H9 (cell line): ENCODE results near the gene ACSM5. TPM values are rescaled to one million over a fixed set of nuclear protein-coding genes. Genes with fewer than 3 reads are reported as not detected.

Experiments
- DNase-seq: peaks from one replicate; pipeline ENCODE4 v3.0.0-alpha.2; 2017
- H2AFZ ChIP-seq: one replicate; pipeline ENCODE4 v1.6.1; 2013; ENCODE audit warnings: mild to moderate bottlenecking, low read length, control low read depth, moderate library complexity
- H2AK5ac ChIP-seq: 2 replicates; pipeline ENCODE4 v1.6.1; 2013; ENCODE audit warnings: low read length, control low read depth, mixed read lengths; ENCODE audit not compliant: insufficient read length
- H2BK120ac ChIP-seq: one replicate; pipeline ENCODE4 v1.6.1; 2013; ENCODE audit warnings: low read depth, mild to moderate bottlenecking, low read length, control low read depth, inconsistent platforms; ENCODE audit not compliant: poor library complexity, severe bottlenecking
- H2BK12ac ChIP-seq: 2 replicates; pipeline ENCODE4 v1.6.1; 2013; ENCODE audit warnings: low read length, control low read depth, mixed read lengths, low read depth; ENCODE audit not compliant: insufficient read length
- H2BK15ac ChIP-seq: 2 replicates; pipeline ENCODE4 v1.6.1; 2013; ENCODE audit warnings: low read depth, low read length, control low read depth
- H2BK20ac ChIP-seq: one replicate; pipeline ENCODE4 v1.6.1; 2013; ENCODE audit warnings: low read depth, mild to moderate bottlenecking, low read length, control low read depth, inconsistent platforms; ENCODE audit not compliant: poor library complexity, severe bottlenecking
- H2BK5ac ChIP-seq: 2 replicates; pipeline ENCODE4 v1.6.1; 2013; ENCODE audit warnings: low read length, control low read depth, mixed read lengths; ENCODE audit not compliant: insufficient read length
- H3K14ac ChIP-seq: 2 replicates; pipeline ENCODE4 v1.6.1; 2013; ENCODE audit warnings: low read length, control low read depth; ENCODE audit not compliant: insufficient read depth
- H3K18ac ChIP-seq: 2 replicates; pipeline ENCODE4 v1.6.1; 2013; ENCODE audit warnings: low read depth, mild to moderate bottlenecking, mixed read lengths, low read length, control low read depth; ENCODE audit not compliant: insufficient read length
- H3K23ac ChIP-seq: 2 replicates; pipeline ENCODE4 v1.6.1; 2013; ENCODE audit warnings: low read length, control low read depth, mixed read lengths, low read depth; ENCODE audit not compliant: insufficient read length
- H3K23me2 ChIP-seq: 2 replicates; pipeline ENCODE4 v1.6.1; 2013; ENCODE audit warnings: low read depth, mild to moderate bottlenecking, mixed read lengths, low read length, control low read depth; ENCODE audit not compliant: insufficient read length, poor library complexity, severe bottlenecking
- H3K27ac ChIP-seq: 2 replicates; pipeline ENCODE4 v1.5.1; 2013; ENCODE audit warnings: low read length, control low read depth, mixed read lengths, low read depth; ENCODE audit not compliant: insufficient read length
- H3K27me3 ChIP-seq: 2 replicates; pipeline ENCODE4 v1.6.1; 2013; ENCODE audit warnings: low read length, control low read depth, inconsistent platforms; ENCODE audit not compliant: insufficient read depth
- H3K4ac ChIP-seq: 2 replicates; pipeline ENCODE4 v1.6.1; 2013; ENCODE audit warnings: low read depth, mild to moderate bottlenecking, control low read depth, inconsistent platforms, low read length, moderate library complexity
- H3K4me1 ChIP-seq: 2 replicates; pipeline ENCODE4 v1.6.1; 2013; ENCODE audit warnings: low read length, control low read depth, inconsistent platforms; ENCODE audit not compliant: insufficient read depth
- H3K4me2 ChIP-seq: 2 replicates; pipeline ENCODE4 v1.6.1; 2013; ENCODE audit warnings: low read length, control low read depth, mixed read lengths; ENCODE audit not compliant: insufficient read length, insufficient read depth
- H3K56ac ChIP-seq: 2 replicates; pipeline ENCODE4 v1.6.1; 2013; ENCODE audit warnings: low read depth, mild to moderate bottlenecking, mixed read lengths, low read length, control low read depth; ENCODE audit not compliant: insufficient read length
- H3K79me1 ChIP-seq: 2 replicates; pipeline ENCODE4 v1.6.1; 2013; ENCODE audit warnings: low read depth, mild to moderate bottlenecking, moderate library complexity, low read length, control low read depth, inconsistent platforms; ENCODE audit not compliant: insufficient read depth, poor library complexity, severe bottlenecking
- H3K79me2 ChIP-seq: 2 replicates; pipeline ENCODE4 v1.6.1; 2013; ENCODE audit warnings: low read length, control low read depth, inconsistent platforms; ENCODE audit not compliant: insufficient read depth
- H3K9ac ChIP-seq: 2 replicates; pipeline ENCODE4 v1.6.1; 2013; ENCODE audit warnings: low read length, control low read depth, mixed read lengths; ENCODE audit not compliant: insufficient read length; ENCODE audit errors: extremely low read depth
- H3K9me3 ChIP-seq: one replicate; pipeline ENCODE4 v1.6.1; 2013; ENCODE audit warnings: low read depth, low read length, inconsistent platforms; ENCODE audit not compliant: control insufficient read depth
- H3T11ph ChIP-seq: one replicate; pipeline ENCODE4 v1.6.1; 2013; ENCODE audit warnings: mild to moderate bottlenecking, low read length, control low read depth, inconsistent platforms
- H4K20me1 ChIP-seq: one replicate; pipeline ENCODE4 v1.6.1; 2013; ENCODE audit not compliant: control insufficient read depth, insufficient read length, insufficient read depth
- H4K5ac ChIP-seq: 2 replicates; pipeline ENCODE4 v1.6.1; 2013; ENCODE audit warnings: low read depth, mild to moderate bottlenecking, mixed read lengths, low read length, control low read depth; ENCODE audit not compliant: insufficient read length
- H4K8ac ChIP-seq: replicated peaks from 2 replicates; pipeline ENCODE4 v1.6.1; 2013; ENCODE audit warnings: low read length, control low read depth, mixed read lengths, low read depth; ENCODE audit not compliant: insufficient read length
- H4K91ac ChIP-seq: 2 replicates; pipeline ENCODE4 v1.6.1; 2013; ENCODE audit warnings: low read depth, mild to moderate bottlenecking, moderate library complexity, mixed read lengths, low read length, control low read depth; ENCODE audit not compliant: insufficient read length
- H3K27ac Mint-ChIP-seq, 3 experiments: 2 replicates in 2 of 3; 3 replicates in 1 of 3; pipeline ENCODE4 v1.8.0; 2020 to 2021; ENCODE audit warnings: mixed read lengths in 3 of 3, mild to moderate bottlenecking in 1 of 3, moderate library complexity in 1 of 3
- H3K27me3 Mint-ChIP-seq: 2 replicates; pipeline ENCODE4 v1.8.0; 2021; ENCODE audit warnings: low read depth, mild to moderate bottlenecking, moderate library complexity, mixed read lengths
- H3K36me3 Mint-ChIP-seq, 3 experiments: 2 replicates in 2 of 3; 3 replicates in 1 of 3; pipeline ENCODE4 v1.8.0; 2020 to 2021; ENCODE audit warnings: low read depth in 3 of 3, mixed read lengths in 3 of 3; ENCODE audit not compliant: insufficient read depth in 1 of 3
- H3K4me1 Mint-ChIP-seq, 2 experiments: 2 replicates each; pipeline ENCODE4 v1.8.0; 2020; ENCODE audit warnings: mixed read lengths in 2 of 2
- H3K4me3 Mint-ChIP-seq, 2 experiments: 2 replicates in 1 of 2; 3 replicates in 1 of 2; pipeline ENCODE4 v1.8.0; 2020 to 2021; ENCODE audit warnings: mild to moderate bottlenecking in 2 of 2, mixed read lengths in 2 of 2, moderate library complexity in 1 of 2
- H3K9me3 Mint-ChIP-seq, 2 experiments: 2 replicates in 1 of 2; 3 replicates in 1 of 2; pipeline ENCODE4 v1.8.0; 2020; ENCODE audit warnings: mild to moderate bottlenecking in 2 of 2, mixed read lengths in 2 of 2, moderate library complexity in 1 of 2
- CTCF ChIP-seq: fragments of 200-600 bp; sonication (generic); conservative IDR thresholded peaks from 3 replicates; pipeline ENCODE4 v1.8.0; 2021; ENCODE audit warnings: antibody characterized with exemption, mild to moderate bottlenecking
- WGBS: extraction: QIAGEN DNeasy Blood & Tissue Kit; methylation state at CpG from one replicate; pipeline ENCODE4 v1.1.7; 2013; ENCODE audit warnings: missing lambda C conversion rate, low lambda C conversion rate, mixed read lengths; ENCODE audit not compliant: insufficient read length; ENCODE audit errors: extremely low coverage; 5-methylcytosine and 5-hydroxymethylcytosine counted together
- total RNA-seq: library from RNA; stranded (reverse); gene quantifications from 2 replicates; pipeline ENCODE4 v1.2.1, GENCODE V29; 2021

Gene ACSM5
- total RNA-seq, 1 experiment from 2014 or later: not detected

- Histone ChIP-seq H2BK120ac (no peak overlapping the region), H2BK15ac (no peak overlapping the region), H3K14ac (no peak overlapping the region), H3K56ac (no peak overlapping the region), H4K8ac (no peak overlapping the region), H2BK12ac (no peak overlapping the region), H3K27ac (no peak overlapping the region), H3K27me3 (no peaks in the 10 kb centered on the region), H3K4me1 (no peaks in the 10 kb centered on the region; the same call in 1 of the 2 replicates), H4K91ac (no peak overlapping the region), H4K20me1 (no peaks in the 10 kb centered on the region), H3K4ac (no peak overlapping the region), H3K79me1 (no peaks in the 10 kb centered on the region), H2AFZ (no peak overlapping the region), H3K9ac (no peak overlapping the region), H2BK20ac (no peak overlapping the region), H3K4me2 (no peak overlapping the region), H3K23me2 (no peaks in the 10 kb centered on the region), H3K18ac (no peak overlapping the region), H3K79me2 (no peaks in the 10 kb centered on the region), H2AK5ac (no peak overlapping the region), H3K23ac (no peak overlapping the region), H2BK5ac (no peak overlapping the region), H3K9me3 (no peaks in the 10 kb centered on the region), H3T11ph (no peak overlapping the region), H4K5ac (no peak overlapping the region)
- H3K36me3 Mint-ChIP-seq: no peaks in the 10 kb centered on the region
- no peak for DNase-seq
- peaks cover 4 to 6% of the 10 kb centered on the region in 2 experiments for H3K4me1 Mint-ChIP-seq
- no peaks in the 10 kb centered on the region for H3K9me3 Mint-ChIP-seq
- H3K27ac Mint-ChIP-seq: no peak overlapping the region
- H3K27me3 Mint-ChIP-seq: no peaks in the 10 kb centered on the region
- WGBS: no CpG with 5 or more reads among the region's 7 CpGs
- H3K4me3 Mint-ChIP-seq: no peak overlapping the region
- TF ChIP-seq CTCF: no peak
These were observed 11.8 kb upstream of the ACSM5 start for GRCh38 chr16:20397468-20398074.
